HG03439 (cell line): Measurements from ENCODE around the gene PRODH.
"Not testable (repeated sequence)": the region's sequence is repeated elsewhere in the genome, so short reads cannot be mapped to it uniquely, and the experiment has no call there.

Experiments used
- ATAC-seq: cut with Tn5 transposase; IDR thresholded peaks from one replicate; pipeline ENCODE4 v1.9.1; 2021; ENCODE audit warnings: mild to moderate bottlenecking, moderate library complexity; ENCODE audit not compliant: unreplicated experiment

Gene PRODH

GRCh38 chr22:18909556-18909955, 26.5 kb downstream of the PRODH start:
- no peak for ATAC-seq

GRCh38 chr22:18906896-18907295, 29.2 kb downstream of the PRODH start:
- ATAC-seq: no peak

GRCh38 chr22:18906410-18906745, 29.7 kb downstream of the PRODH start:
- ATAC-seq: peak; percentile 15

- peak; percentile 87 for ATAC-seq
Measured at GRCh38 chr22:18905540-18906409, 30.3 kb downstream of the PRODH start, which contains the start of gene DGCR6. DGCR6 (plus strand) TSS chr22:18906320; CDS start chr22:18906375, 55 bp downstream.

GRCh38 chr22:18896037-18896657, 39.9 kb downstream of the PRODH start:
- ATAC-seq: not testable (repeated sequence)

- ATAC-seq: not testable (repeated sequence)
Measured at GRCh38 chr22:18893775-18894174, 42.3 kb downstream of the PRODH start.

GRCh38 chr22:18890510-18891192, 45.4 kb downstream of the PRODH start:
- peak; percentile 97 for ATAC-seq

GRCh38 chr22:18888115-18888514, 48.0 kb downstream of the PRODH start:
- ATAC-seq: no peak

GRCh38 chr22:18884465-18884864, 51.6 kb downstream of the PRODH start:
- not testable (repeated sequence) for ATAC-seq

- ATAC-seq: not testable (repeated sequence)
Measured at GRCh38 chr22:18881260-18881659, 54.8 kb downstream of the PRODH start.
